Measurements from ENCODE around the gene SLX4IP.

SLX4IP gene

GRCh38 chr20:10561302-10561701, 126.2 kb downstream of the SLX4IP start:
- Mint-ChIP-seq H3K4me3 (no peak overlapping the region), H3K4me1 (ENCODE audit: low read depth) (peaks cover 36% of the 10 kb centered on the region), H3K36me3 (ENCODE audit: low read depth) (peaks cover 44% of the 10 kb centered on the region), H3K9me3 (no peaks in the 10 kb centered on the region), H3K27ac (no peak overlapping the region), H3K27me3 (no peaks in the 10 kb centered on the region)

DNA sequence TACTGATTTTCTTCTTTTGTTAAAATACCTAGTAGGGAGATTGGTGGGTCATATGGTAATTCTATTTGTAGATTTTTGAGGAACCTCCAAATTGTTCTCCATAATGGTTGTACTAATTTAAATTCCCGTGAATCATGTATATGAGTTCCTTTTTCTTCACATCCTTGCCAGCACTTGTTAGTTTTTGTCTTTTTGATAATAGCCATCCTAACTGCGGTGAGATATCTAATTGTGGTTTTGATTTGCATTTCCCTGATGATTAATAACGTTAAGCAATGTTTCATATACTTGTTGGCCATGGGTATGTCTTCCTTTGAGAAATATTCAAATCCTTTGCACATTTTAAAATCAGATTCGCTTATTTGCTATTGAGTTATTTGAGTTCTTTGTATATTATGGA, 127.8 kb downstream of the SLX4IP start:
- no peaks in the 10 kb centered on the region for H3K27me3 Mint-ChIP-seq
- H3K9me3 Mint-ChIP-seq: no peaks in the 10 kb centered on the region
- peaks cover 42% of the 10 kb centered on the region for H3K4me1 Mint-ChIP-seq (ENCODE audit: low read depth)
- peaks cover 47% of the 10 kb centered on the region for H3K36me3 Mint-ChIP-seq (ENCODE audit: low read depth)
- no peak overlapping the region for H3K27ac Mint-ChIP-seq
- no peak overlapping the region for H3K4me3 Mint-ChIP-seq

DNA sequence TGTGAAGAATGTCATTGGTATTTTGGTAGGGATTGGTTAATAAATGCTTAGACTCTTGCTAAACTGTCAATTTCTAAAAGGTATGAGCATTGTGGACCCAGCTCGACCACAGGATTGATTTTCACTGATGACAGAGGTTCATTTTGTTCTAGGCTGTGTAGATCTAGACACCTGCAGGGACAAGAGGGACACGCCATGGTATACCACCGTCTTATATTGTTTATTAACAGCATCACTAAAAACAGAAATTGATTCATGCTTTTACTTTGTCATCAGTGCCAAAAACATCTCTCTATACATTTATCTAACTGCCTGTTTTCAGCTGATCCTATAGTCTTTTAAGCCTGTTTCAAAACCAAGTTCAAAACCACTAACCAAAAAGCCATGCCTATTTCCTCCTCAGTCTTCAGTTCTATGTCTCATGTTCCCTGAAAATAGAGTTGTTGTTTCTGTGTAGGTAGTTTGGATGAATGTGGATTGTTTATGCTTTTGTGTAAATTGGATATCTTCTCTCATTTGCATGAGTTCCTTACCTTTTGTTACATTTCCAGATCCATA, 128.9 kb downstream of the SLX4IP start:
- H3K4me1 Mint-ChIP-seq (ENCODE audit: low read depth): peaks cover 35% of the 10 kb centered on the region
- H3K9me3 Mint-ChIP-seq: no peaks in the 10 kb centered on the region
- H3K36me3 Mint-ChIP-seq (ENCODE audit: low read depth): peaks cover 51% of the 10 kb centered on the region
- H3K4me3 Mint-ChIP-seq: no peak overlapping the region
- no peaks in the 10 kb centered on the region for H3K27me3 Mint-ChIP-seq
- no peak overlapping the region for H3K27ac Mint-ChIP-seq

DNA sequence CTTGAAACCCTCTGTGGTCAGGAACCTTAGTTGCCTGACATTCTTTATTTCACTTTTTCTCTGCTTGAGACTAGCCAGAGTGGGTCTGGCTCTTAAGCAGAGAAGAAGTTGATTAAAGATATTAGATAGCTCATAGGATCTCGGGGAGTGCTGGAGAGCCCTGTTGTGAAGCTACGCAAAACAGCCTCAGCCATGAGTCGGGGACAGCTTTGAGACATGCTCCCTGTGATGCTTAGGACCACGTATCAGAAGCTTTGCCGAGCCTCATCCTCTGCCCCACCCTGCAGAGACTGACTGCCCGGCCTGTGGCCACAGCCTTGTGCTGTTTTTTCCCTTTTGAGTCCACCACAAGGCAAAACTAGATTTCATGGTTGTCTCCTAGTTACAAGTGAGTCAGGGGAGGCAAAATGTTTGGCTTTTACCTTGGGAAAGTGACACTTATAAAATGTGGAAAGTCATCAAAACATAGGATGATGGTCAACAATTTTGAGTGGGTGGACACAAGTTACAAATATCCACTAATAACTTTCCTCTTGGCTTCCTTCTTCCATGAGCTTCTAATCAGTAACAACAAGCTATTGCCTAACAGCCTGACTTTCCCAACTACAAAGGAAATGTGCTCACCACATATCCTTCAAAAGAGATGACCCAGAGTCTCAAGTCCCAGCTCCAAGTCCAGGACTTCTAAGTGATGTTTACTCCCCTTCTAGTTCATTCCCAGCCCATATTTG, 130.3 kb downstream of the SLX4IP start:
- no peaks in the 10 kb centered on the region for H3K27me3 Mint-ChIP-seq
- no peak overlapping the region for H3K4me3 Mint-ChIP-seq
- H3K4me1 Mint-ChIP-seq (ENCODE audit: low read depth): peaks cover 28% of the 10 kb centered on the region
- H3K27ac Mint-ChIP-seq: no peak overlapping the region
- no peaks in the 10 kb centered on the region for H3K9me3 Mint-ChIP-seq
- peaks cover 57% of the 10 kb centered on the region for H3K36me3 Mint-ChIP-seq (ENCODE audit: low read depth)

DNA sequence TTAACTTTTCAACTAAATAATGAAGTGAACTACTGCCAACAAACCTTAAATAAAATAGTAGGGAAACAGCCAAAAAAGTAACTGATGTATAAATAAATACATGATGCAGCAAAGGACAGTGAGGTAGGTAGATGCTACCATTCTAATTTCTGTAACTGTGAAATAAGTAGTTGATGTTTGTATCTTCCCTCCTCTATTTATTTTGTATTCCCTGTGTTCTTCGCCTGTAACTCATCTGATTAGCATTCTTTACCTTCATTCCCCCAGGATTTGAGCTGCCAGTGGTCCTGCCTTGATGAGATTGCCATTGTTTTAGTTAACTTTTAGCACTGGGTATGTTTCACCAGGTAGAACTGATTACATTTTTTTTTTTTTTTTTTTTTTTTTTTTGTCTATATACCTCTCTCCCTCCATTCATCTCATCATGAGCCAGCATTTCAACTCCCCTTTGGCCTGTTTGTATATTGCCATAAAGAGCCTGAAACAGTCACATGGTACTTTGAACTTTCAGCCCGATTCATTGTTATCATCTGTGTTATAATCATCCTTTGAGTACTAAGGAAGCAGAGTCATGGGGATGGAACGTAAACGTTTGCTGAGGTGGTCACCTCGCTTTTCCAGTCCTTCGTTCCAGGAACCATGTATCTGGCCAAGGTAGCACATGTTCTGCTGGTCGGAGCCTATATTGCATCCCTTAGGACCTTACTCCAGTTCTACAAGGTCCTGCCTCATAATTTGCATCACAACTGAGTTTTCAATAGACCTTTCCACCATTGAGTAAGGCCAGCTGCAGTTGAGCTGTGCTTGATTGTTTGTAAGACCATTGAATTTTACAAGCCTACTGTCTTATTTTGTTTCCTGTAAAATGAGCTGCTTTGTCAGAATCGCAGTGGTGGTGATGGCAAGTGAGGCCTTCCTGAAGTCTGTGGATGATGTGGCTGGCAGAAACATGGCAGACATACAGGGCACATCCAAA, 131.1 kb downstream of the SLX4IP start:
- H3K4me1 Mint-ChIP-seq (ENCODE audit: low read depth): peaks cover 29% of the 10 kb centered on the region
- no peak overlapping the region for H3K4me3 Mint-ChIP-seq

GRCh38 chr20:10568032-10568431, 132.9 kb downstream of the SLX4IP start:
- H3K4me3 Mint-ChIP-seq: no peak overlapping the region
- peaks cover 33% of the 10 kb centered on the region for H3K4me1 Mint-ChIP-seq (ENCODE audit: low read depth)

More for the DNA sequence above, 131.1 kb downstream of the SLX4IP start:
- H3K9me3 Mint-ChIP-seq: no peaks in the 10 kb centered on the region
- H3K27me3 Mint-ChIP-seq: no peaks in the 10 kb centered on the region
- peaks cover 56% of the 10 kb centered on the region for H3K36me3 Mint-ChIP-seq (ENCODE audit: low read depth)
- no peak overlapping the region for H3K27ac Mint-ChIP-seq

DNA sequence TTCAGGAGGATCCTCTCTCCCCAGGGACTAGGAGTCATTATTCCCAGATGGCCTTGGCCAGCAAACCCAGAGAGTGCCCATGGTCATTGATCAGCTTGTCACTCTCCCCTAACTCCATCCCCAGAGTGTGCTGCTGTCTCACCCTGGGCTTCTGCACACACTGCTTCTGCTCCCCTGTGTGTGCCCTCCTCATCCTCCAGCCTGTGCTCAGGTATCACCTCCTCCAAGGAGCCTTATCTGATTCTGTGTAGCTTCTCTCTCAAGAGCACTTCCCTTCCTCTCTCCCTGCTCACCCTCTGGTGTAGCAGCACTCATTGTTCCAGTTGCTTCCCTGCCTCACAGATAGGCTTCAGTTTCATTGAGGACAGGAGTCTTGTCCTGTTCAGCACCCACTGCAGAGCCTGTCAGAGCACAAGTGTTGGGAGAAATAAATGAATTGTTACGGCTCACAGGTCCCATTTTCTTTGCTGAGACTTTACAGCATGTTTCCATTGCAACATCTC, 136.3 kb downstream of the SLX4IP start:
- H3K27me3 Mint-ChIP-seq: no peaks in the 10 kb centered on the region
- H3K9me3 Mint-ChIP-seq: no peaks in the 10 kb centered on the region
- H3K4me3 Mint-ChIP-seq: no peak overlapping the region
- peak overlapping the region; percentile 71 for H3K27ac Mint-ChIP-seq
- H3K4me1 Mint-ChIP-seq (ENCODE audit: low read depth): peaks cover 16% of the 10 kb centered on the region
- H3K36me3 Mint-ChIP-seq (ENCODE audit: low read depth): peaks cover 40% of the 10 kb centered on the region

More at GRCh38 chr20:10568032-10568431, 132.9 kb downstream of the SLX4IP start:
- Mint-ChIP-seq H3K27me3 (no peaks in the 10 kb centered on the region), H3K9me3 (no peaks in the 10 kb centered on the region), H3K27ac (no peak overlapping the region), H3K36me3 (ENCODE audit: low read depth) (peaks cover 46% of the 10 kb centered on the region)

GRCh38 chr20:10572853-10573252, 137.7 kb downstream of the SLX4IP start:
- Mint-ChIP-seq H3K4me1 (ENCODE audit: low read depth) (peaks cover 10% of the 10 kb centered on the region), H3K9me3 (no peaks in the 10 kb centered on the region), H3K4me3 (no peak overlapping the region), H3K27me3 (no peaks in the 10 kb centered on the region), H3K27ac (no peak overlapping the region), H3K36me3 (ENCODE audit: low read depth) (peaks cover 29% of the 10 kb centered on the region)

DNA sequence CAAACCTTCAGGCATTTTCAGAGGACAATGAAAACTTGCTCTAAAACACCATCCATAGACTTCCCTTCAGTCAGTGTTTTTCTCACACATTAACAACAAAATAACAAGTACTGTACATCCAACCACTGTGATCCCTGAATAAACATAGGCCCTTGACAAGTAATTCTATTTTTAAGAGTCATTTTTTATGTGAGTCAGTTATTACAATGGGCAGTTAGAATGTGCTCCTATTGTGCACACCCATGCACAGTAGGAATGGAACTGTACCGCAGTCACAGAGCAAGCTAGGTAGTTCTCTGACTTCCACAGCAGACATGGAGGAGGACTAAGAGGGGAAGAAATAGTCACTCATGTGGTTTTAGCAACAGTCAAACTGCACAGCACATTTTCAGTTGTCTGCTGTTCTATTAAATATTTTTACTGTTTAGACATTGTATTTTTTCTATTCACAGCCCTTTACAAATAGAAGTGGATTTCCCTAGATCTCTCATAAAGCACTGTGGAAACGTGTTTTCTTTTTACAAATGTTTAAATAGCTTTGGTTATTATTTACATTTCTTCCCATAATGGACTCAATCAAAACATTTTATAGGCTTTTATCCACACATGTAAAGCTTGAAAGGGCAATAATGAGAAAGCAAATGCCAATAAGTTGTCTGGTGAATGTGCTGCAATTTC, 138.3 kb downstream of the SLX4IP start:
- Mint-ChIP-seq H3K9me3 (no peaks in the 10 kb centered on the region), H3K36me3 (ENCODE audit: low read depth) (peaks cover 25% of the 10 kb centered on the region), H3K4me3 (no peak overlapping the region), H3K4me1 (ENCODE audit: low read depth) (peaks cover 10% of the 10 kb centered on the region), H3K27me3 (no peaks in the 10 kb centered on the region), H3K27ac (no peak overlapping the region)

GRCh38 chr20:10573951-10574339, 138.8 kb downstream of the SLX4IP start:
- H3K4me3 Mint-ChIP-seq: no peak overlapping the region
- peaks cover 15% of the 10 kb centered on the region for H3K4me1 Mint-ChIP-seq (ENCODE audit: low read depth)
- H3K36me3 Mint-ChIP-seq (ENCODE audit: low read depth): peaks cover 20% of the 10 kb centered on the region
- no peak overlapping the region for H3K27ac Mint-ChIP-seq
- no peaks in the 10 kb centered on the region for H3K9me3 Mint-ChIP-seq
- no peaks in the 10 kb centered on the region for H3K27me3 Mint-ChIP-seq

DNA sequence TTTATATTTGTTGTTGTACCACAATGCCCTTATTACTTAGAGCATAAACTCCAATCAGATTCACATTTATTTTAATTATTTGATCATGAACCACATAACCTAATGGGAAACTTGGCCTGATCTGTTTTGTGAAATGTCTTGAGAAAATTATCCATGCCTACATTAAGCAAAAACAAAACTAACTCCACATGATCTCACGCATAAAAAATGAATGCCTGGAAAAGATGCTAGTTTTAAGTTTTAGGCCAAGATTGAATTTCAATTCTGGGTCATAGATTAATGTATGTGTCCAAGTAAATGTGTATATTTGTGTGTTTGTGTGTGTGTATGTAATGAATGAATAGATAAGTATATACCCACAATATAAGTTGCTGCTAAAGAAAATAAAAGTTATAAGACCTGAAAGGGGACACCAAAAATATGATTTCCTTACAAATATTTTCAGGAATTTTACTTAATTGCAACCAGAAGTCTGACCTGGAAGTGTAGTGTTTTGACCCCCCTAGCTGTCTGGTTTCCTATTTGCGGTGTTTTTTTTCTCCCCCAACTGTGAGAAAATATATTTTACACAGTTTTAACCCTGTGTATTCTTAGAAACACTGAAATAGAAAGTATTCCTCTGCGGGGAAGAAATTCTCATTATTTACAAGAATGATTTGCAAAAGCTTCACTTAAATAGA, 141.4 kb downstream of the SLX4IP start:
- Mint-ChIP-seq H3K27ac (no peak overlapping the region), H3K27me3 (no peaks in the 10 kb centered on the region), H3K9me3 (no peaks in the 10 kb centered on the region), H3K4me3 (no peak overlapping the region), H3K4me1 (ENCODE audit: low read depth) (peaks cover 14% of the 10 kb centered on the region), H3K36me3 (ENCODE audit: low read depth) (peaks cover 21% of the 10 kb centered on the region)

- Mint-ChIP-seq H3K4me3 (no peak overlapping the region), H3K9me3 (no peaks in the 10 kb centered on the region), H3K27me3 (no peaks in the 10 kb centered on the region), H3K4me1 (ENCODE audit: low read depth) (peaks cover 12% of the 10 kb centered on the region), H3K27ac (no peak overlapping the region), H3K36me3 (ENCODE audit: low read depth) (peaks cover 21% of the 10 kb centered on the region)
Observed at GRCh38 chr20:10577648-10578047, 142.5 kb downstream of the SLX4IP start.

GRCh38 chr20:10578607-10579006, 143.5 kb downstream of the SLX4IP start:
- no peak overlapping the region for H3K4me3 Mint-ChIP-seq
- peaks cover 12% of the 10 kb centered on the region for H3K4me1 Mint-ChIP-seq (ENCODE audit: low read depth)
- H3K36me3 Mint-ChIP-seq (ENCODE audit: low read depth): peaks cover 21% of the 10 kb centered on the region
- no peaks in the 10 kb centered on the region for H3K27me3 Mint-ChIP-seq
- H3K9me3 Mint-ChIP-seq: no peaks in the 10 kb centered on the region
- H3K27ac Mint-ChIP-seq: no peak overlapping the region

- Mint-ChIP-seq H3K4me1 (ENCODE audit: low read depth) (peaks cover 12% of the 10 kb centered on the region), H3K27me3 (no peaks in the 10 kb centered on the region)
Observed at GRCh38 chr20:10579942-10580341, 144.8 kb downstream of the SLX4IP start.

More at GRCh38 chr20:10579942-10580341, 144.8 kb downstream of the SLX4IP start:
- peaks cover 18% of the 10 kb centered on the region for H3K36me3 Mint-ChIP-seq (ENCODE audit: low read depth)
- no peaks in the 10 kb centered on the region for H3K9me3 Mint-ChIP-seq
- H3K27ac Mint-ChIP-seq: no peak overlapping the region
- H3K4me3 Mint-ChIP-seq: no peak overlapping the region
